ENCODE measurements around the gene CRABP2. TPM values are rescaled to one million over a fixed set of nuclear protein-coding genes. Genes with fewer than 3 reads are reported as not detected.

The CRABP2 gene
- total RNA-seq, 1 donor from 2014 or later, result 1.0 TPM

DNA sequence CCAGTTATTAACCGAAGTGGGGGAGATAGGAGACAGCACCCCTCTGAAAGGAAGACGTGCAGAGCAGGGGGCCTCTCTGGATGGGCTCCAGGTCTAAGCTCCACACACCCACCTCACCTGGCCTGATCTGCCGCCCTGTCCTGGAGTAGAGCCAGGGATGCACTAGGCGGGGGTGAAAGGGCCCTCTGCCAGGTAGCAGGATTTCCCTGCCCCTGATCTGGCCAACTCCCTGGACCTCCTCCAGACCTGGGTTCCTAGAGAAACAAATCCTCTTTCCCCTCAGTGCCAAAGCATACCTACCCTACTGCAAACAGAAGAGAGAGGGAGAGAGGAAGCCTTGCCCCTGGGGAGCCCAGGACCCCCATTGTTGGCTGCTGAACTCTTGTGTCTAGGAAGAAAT, 2.0 kb downstream of the CRABP2 start:
- Mint-ChIP-seq H3K4me3 (ENCODE audit: low read depth) (no peak overlapping the region), H3K9me3 (no peaks in the 10 kb centered on the region), H3K4me1 (ENCODE audit: low read depth) (peaks cover 13% of the 10 kb centered on the region), H3K36me3 (ENCODE audit: low read depth) (no peaks in the 10 kb centered on the region), H3K27me3 (ENCODE audit: low read depth) (peaks cover 54% of the 10 kb centered on the region), H3K27ac (no peak overlapping the region)
- intact Hi-C loops (cut with micrococcal nuclease), result no loop called here
- DNase-seq (ENCODE audit: low spot score), result no peak

DNA sequence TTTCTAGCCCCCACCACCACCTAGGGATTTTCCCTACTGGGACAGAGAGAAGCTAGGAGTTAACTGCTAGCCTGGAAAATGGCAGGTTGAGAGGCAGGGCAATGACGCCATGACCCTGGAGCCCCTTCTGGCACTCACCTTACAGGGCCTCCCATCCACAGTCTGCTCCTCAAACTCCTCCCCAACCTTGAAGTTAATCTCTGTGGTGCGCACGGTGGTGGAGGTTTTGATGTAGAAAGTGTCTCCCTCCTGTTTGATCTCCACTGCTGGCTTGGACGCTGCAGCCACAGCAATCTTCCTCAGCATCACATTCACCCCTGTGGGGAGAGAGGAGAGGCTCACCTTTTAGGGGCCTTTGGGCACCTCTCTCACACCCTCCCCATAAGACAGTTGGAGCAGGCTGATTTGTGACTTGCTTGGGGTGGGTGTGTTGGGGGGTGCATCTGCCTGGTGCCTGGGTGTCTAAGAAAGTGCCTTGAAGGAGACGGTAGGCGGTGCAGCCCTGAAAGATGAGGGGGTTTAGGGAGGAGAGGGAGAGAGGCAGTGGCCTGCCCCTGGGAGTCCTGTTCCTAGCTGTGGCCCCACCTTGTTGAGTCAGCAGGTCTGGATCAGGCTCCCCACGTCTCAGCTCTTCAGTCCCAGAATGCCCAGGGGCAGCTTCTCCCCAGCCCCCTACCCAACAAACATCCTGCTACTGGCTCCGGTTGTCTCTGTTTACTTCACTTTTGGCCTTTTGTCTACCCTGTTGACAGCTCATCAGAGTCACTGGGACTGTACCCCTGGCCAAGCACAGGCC, 4.4 kb downstream of the CRABP2 start:
- intact Hi-C loops (cut with micrococcal nuclease), result no loop called here
- no peak for DNase-seq (ENCODE audit: low spot score)
- H3K36me3 Mint-ChIP-seq (ENCODE audit: low read depth), result no peaks in the 10 kb centered on the region
- peaks cover 10% of the 10 kb centered on the region for H3K4me1 Mint-ChIP-seq (ENCODE audit: low read depth)
- no peaks in the 10 kb centered on the region for H3K9me3 Mint-ChIP-seq
- no peak overlapping the region for H3K4me3 Mint-ChIP-seq (ENCODE audit: low read depth)
- H3K27me3 Mint-ChIP-seq (ENCODE audit: low read depth), result peaks cover 44% of the 10 kb centered on the region
- H3K27ac Mint-ChIP-seq, result no peak overlapping the region

DNA sequence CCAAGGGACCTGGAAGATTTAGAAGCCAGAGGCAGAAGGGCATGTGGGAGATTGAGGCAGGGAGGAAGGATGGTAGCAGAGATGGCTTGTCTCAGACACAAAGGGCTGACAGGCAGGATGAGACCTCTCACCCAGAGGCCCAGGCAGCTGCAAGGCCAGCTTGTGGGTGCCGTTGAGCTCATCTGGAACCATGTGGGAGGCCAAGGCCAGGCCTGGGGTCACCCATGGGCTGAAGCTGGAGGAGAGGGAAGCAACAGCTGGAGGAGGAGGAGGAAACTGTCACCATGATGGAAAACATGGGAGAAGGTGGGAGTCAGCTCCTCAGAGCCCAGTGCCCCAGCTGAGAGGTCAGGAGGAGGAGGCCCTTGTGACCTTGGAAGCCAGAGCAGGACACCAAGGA, 6.4 kb downstream of the CRABP2 start:
- no peak overlapping the region for H3K4me3 Mint-ChIP-seq (ENCODE audit: low read depth)
- H3K36me3 Mint-ChIP-seq (ENCODE audit: low read depth), result no peaks in the 10 kb centered on the region
- peaks cover 33% of the 10 kb centered on the region for H3K27me3 Mint-ChIP-seq (ENCODE audit: low read depth)
- H3K27ac Mint-ChIP-seq, result no peak overlapping the region
- no peaks in the 10 kb centered on the region for H3K4me1 Mint-ChIP-seq (ENCODE audit: low read depth)
- DNase-seq (ENCODE audit: low spot score), result no peak
- no peaks in the 10 kb centered on the region for H3K9me3 Mint-ChIP-seq
- intact Hi-C loops (cut with micrococcal nuclease), result no loop called here

DNA sequence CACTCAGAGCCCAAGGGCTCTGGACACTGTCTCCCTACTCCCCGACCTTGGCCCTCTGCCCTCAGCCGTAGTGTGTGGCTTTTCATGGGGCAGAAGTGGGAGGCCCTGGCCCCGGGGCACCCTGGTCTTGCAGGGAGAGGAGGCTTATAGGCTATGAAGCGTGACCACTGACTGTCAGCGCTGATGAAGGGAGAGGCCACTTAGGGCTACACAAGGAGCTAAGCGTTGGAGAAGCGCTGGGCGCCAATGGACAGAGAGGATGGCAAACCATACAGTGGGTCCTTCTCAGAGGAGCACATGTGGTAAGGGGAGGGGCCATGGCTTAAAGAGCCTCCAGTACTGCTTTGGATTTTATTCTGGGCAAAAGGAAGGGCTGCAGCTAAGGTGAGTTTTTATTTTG, 7.9 kb downstream of the CRABP2 start:
- peaks cover 36% of the 10 kb centered on the region for H3K27me3 Mint-ChIP-seq (ENCODE audit: low read depth)
- peaks cover 2% of the 10 kb centered on the region for H3K4me1 Mint-ChIP-seq (ENCODE audit: low read depth)
- no peak for DNase-seq (ENCODE audit: low spot score)
- no peaks in the 10 kb centered on the region for H3K36me3 Mint-ChIP-seq (ENCODE audit: low read depth)
- intact Hi-C loops (cut with micrococcal nuclease), result no loop called here
- H3K4me3 Mint-ChIP-seq (ENCODE audit: low read depth), result no peak overlapping the region
- H3K27ac Mint-ChIP-seq, result no peak overlapping the region
- H3K9me3 Mint-ChIP-seq, result no peaks in the 10 kb centered on the region

DNA sequence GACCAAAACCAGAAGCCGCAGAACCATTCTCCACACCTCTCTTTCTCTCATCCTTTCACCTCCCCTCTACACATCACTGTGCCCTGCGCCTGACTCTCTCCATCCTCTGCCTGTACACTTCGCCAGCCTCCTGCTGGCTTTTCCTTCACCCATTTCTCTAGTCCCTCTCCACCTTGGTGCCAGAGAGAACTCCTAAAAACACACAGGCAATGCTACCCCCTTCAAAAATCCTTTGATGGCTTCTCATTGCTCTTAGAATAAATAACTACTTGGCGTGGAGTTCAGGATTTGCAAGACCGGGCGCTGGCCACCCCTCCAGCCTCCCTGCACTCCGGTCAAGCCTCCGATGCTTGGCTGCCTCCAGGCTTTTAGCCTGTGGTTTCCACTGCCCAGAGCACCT, 8.6 kb downstream of the CRABP2 start:
- H3K27me3 Mint-ChIP-seq (ENCODE audit: low read depth), result peaks cover 43% of the 10 kb centered on the region
- no peak overlapping the region for H3K4me3 Mint-ChIP-seq (ENCODE audit: low read depth)
- intact Hi-C loops (cut with micrococcal nuclease), result no loop called here
- H3K4me1 Mint-ChIP-seq (ENCODE audit: low read depth), result peaks cover 7% of the 10 kb centered on the region
- no peak overlapping the region for H3K27ac Mint-ChIP-seq
- no peaks in the 10 kb centered on the region for H3K36me3 Mint-ChIP-seq (ENCODE audit: low read depth)
- no peaks in the 10 kb centered on the region for H3K9me3 Mint-ChIP-seq
- no peak for DNase-seq (ENCODE audit: low spot score)

DNA sequence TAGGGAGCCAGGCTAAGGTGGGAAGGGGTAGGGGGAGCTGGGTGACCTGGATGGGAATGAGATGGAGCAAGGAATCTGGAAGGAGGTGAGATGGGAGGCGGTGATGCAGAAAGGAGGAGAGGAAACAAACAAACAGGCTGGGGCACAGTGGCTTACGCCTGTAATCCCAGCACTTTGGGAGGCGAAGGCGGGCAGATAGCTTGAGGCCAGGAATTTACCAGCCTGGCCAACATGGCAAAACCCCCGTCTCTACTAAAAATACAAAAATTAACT, 10.8 kb downstream of the CRABP2 start:
- peaks cover 56% of the 10 kb centered on the region for H3K27me3 Mint-ChIP-seq (ENCODE audit: low read depth)
- intact Hi-C loops (cut with micrococcal nuclease), result no loop called here
- no peak overlapping the region for H3K4me3 Mint-ChIP-seq (ENCODE audit: low read depth)
- H3K27ac Mint-ChIP-seq, result no peak overlapping the region
- DNase-seq (ENCODE audit: low spot score), result no peak
- no peaks in the 10 kb centered on the region for H3K36me3 Mint-ChIP-seq (ENCODE audit: low read depth)
- H3K4me1 Mint-ChIP-seq (ENCODE audit: low read depth), result peaks cover 11% of the 10 kb centered on the region
- no peaks in the 10 kb centered on the region for H3K9me3 Mint-ChIP-seq

DNA sequence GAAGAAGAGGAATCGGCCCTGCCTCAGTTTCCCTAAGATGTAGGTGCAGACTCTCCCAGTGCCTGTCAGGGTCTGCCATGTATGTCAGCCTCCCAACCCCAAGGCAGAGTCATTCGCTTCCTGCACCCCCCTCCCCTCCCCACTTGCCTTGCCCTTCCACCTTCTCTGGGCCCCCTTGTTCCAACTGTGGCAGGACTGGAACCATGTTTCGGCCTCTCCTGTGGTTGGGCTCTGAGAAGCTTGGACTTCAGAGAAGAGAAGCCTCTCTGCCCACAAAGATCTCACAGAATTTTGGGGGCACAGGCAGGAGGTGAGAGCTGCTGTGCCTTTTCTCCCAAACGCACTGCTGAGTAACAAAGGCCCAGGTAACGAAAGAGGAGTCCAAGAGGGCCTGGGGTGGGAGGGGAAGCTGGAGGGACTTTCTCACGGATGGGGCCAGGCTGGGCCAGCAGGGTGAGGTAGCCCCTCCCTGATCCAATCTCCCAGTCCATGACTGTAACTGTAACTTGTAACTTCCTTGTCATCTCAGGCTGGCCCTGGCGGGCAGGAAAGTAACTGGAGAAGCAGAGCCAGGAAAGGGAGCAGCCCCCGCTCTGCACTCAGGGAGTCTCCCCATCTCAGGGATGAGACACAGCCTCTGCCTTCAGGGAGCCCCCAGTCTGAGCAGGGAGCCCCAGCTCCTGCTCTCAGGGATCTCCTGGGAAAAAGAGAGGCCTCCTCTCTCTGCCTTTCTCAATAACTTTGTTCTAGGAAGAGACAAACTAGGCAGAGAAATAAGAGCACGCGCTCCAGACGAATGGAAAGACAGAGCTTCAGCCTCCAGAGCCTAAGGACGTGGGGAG, 11.3 kb downstream of the CRABP2 start:
- no peak for DNase-seq (ENCODE audit: low spot score)
- no peaks in the 10 kb centered on the region for H3K36me3 Mint-ChIP-seq (ENCODE audit: low read depth)
- H3K27me3 Mint-ChIP-seq (ENCODE audit: low read depth), result peaks cover 59% of the 10 kb centered on the region
- no peaks in the 10 kb centered on the region for H3K9me3 Mint-ChIP-seq
- H3K27ac Mint-ChIP-seq, result no peak overlapping the region
- H3K4me3 Mint-ChIP-seq (ENCODE audit: low read depth), result no peak overlapping the region
- H3K4me1 Mint-ChIP-seq (ENCODE audit: low read depth), result peaks cover 13% of the 10 kb centered on the region
- intact Hi-C loops (cut with micrococcal nuclease), result no loop called here

DNA sequence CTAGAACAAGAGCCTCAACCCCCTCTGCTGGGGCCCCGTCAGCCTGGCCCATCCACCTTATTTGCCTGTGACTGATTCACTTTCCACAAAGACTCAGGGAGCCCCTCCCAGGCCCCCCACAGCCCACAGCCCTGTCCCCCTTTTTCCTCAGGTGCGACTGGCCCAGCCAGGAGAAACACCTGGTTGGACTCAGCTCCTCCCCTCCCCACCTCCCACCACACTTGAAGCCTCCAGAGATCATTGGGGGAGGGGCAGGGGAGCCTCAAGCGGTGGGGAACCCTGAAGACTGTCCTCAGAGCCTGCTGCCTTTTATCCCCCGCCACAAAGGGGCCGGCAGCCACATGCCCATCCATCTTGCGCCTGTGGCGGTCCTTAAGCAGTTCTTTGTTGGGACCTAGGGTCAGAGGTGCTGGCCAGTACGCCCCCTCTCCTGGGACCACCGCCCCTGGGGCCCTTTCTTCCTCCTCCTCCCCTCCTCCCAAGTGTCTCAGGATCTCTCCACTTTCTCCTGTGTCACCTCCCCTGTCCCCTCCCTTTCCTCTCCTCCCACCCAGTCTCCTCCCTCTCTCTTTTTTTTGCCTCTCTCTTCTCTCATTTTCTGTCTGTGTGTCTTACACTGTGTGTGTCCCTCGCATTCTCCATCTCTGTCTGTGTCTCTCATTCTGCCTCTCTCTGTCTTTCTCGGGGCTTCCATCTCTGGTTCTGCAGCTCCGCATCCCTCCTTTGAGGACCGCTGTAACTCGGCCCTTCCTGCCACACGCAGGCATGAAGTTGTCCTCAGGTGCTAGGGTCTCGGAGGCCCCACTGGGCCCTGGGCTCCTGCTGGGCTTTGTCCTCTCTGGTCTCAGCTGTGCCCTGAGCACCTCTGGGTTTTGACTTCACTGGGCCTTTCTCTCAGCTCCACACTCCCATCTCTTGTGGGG, 12.2 kb downstream of the CRABP2 start:
- intact Hi-C loops (cut with micrococcal nuclease), result no loop called here
- Mint-ChIP-seq H3K4me3 (ENCODE audit: low read depth) (no peak overlapping the region), H3K36me3 (ENCODE audit: low read depth) (no peaks in the 10 kb centered on the region), H3K9me3 (no peaks in the 10 kb centered on the region), H3K27ac (no peak overlapping the region), H3K4me1 (ENCODE audit: low read depth) (peaks cover 13% of the 10 kb centered on the region), H3K27me3 (ENCODE audit: low read depth) (peaks cover 62% of the 10 kb centered on the region)
- DNase-seq (ENCODE audit: low spot score), result no peak

DNA sequence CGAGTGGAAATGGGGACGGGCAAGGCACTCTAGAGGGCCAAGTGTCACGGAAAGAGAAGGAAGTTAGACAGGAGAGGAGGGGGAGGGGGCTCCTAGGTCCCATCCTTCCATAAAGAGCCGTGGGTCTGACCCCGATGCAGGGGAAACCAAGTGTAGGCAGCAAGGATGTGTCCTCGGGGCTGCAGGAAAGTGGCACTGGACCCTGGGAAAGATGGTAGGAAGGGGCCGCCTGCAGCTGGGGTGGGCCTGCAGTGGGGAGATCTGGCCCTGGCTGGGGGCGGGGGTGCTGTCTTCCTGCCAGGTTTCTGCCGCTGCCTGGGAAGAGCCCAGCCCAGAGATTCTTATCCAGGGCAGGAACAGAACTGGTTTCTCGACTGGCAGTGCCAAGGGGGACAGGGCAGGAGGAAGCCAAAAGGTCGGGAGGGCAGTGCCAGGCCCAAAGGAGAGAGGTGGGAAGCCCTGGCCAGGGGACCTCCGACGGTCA, 12.9 kb downstream of the CRABP2 start:
- peaks cover 13% of the 10 kb centered on the region for H3K4me1 Mint-ChIP-seq (ENCODE audit: low read depth)

DNA sequence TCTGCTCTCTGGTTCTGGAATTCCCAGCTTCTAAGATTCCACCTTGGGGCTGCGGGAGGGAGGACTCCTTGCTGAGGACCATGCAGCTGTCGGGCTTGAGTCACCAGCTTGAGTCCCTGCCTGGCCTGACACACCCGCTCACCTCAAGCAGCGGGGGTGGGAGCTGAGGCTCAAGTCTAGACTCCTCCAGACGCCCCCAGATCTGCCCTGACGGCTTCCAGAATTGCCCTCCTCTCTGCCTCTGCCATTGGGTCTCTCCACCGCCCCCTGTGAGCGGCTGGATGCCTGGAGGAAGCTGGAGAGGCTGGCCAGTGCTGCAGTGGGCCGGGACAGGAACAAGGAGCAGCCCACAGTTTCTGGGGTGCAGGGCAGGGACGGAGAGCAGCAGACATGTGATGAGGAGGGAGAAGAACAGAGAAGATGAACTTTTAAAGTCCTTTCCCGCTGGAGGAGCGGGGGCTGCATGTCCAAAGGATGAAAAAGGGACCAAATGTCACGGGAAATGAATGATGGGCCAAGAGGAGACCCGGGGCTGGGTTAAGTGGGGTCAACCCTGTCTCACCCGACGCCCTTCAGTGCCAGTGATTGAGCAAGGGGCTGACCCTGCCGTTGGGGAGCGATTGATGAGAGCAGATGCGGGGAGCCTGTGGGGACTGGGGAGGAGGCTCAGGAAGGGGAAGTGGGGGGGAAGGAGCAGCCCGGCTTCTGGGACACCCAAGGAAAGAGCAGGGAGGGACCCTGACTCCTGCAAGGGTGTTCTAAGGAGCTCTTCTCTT, 13.5 kb downstream of the CRABP2 start:
- H3K27ac Mint-ChIP-seq, result no peak overlapping the region
- no peaks in the 10 kb centered on the region for H3K36me3 Mint-ChIP-seq (ENCODE audit: low read depth)
- peaks cover 56% of the 10 kb centered on the region for H3K27me3 Mint-ChIP-seq (ENCODE audit: low read depth)
- no peak for DNase-seq (ENCODE audit: low spot score)
- H3K4me3 Mint-ChIP-seq (ENCODE audit: low read depth), result no peak overlapping the region
- intact Hi-C loops (cut with micrococcal nuclease), result no loop called here
- H3K4me1 Mint-ChIP-seq (ENCODE audit: low read depth), result peaks cover 13% of the 10 kb centered on the region
- no peaks in the 10 kb centered on the region for H3K9me3 Mint-ChIP-seq

More for the DNA sequence above, 12.9 kb downstream of the CRABP2 start:
- no peak for DNase-seq (ENCODE audit: low spot score)
- no peak overlapping the region for H3K27ac Mint-ChIP-seq
- H3K36me3 Mint-ChIP-seq (ENCODE audit: low read depth), result no peaks in the 10 kb centered on the region
- intact Hi-C loops (cut with micrococcal nuclease), result no loop called here
- no peaks in the 10 kb centered on the region for H3K9me3 Mint-ChIP-seq
- no peak overlapping the region for H3K4me3 Mint-ChIP-seq (ENCODE audit: low read depth)
- peaks cover 61% of the 10 kb centered on the region for H3K27me3 Mint-ChIP-seq (ENCODE audit: low read depth)

DNA sequence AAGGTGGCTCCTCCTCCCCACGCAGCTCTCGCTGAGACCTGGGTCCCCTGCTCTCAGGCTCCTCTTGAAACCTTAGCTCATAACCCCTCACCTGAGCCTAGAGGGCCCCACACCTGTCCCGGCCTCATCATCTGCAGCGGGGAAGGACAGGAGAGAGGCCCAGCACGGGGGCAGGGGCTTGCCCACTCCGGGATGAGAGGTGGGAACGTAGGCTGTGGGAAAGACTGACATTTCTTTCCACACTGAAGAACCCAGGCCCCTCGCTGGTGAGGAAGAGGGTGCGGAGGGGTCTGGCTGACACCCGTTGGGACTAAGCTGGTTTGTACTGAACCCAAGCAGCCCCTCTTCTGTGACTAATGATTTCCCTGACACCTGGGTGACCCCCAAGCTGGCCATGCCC, 14.2 kb downstream of the CRABP2 start:
- Mint-ChIP-seq H3K27me3 (ENCODE audit: low read depth) (peaks cover 54% of the 10 kb centered on the region), H3K4me3 (ENCODE audit: low read depth) (no peak overlapping the region), H3K27ac (no peak overlapping the region), H3K9me3 (no peaks in the 10 kb centered on the region), H3K36me3 (ENCODE audit: low read depth) (no peaks in the 10 kb centered on the region), H3K4me1 (ENCODE audit: low read depth) (peaks cover 13% of the 10 kb centered on the region)
- no peak for DNase-seq (ENCODE audit: low spot score)
- intact Hi-C loops (cut with micrococcal nuclease), result no loop called here

DNA sequence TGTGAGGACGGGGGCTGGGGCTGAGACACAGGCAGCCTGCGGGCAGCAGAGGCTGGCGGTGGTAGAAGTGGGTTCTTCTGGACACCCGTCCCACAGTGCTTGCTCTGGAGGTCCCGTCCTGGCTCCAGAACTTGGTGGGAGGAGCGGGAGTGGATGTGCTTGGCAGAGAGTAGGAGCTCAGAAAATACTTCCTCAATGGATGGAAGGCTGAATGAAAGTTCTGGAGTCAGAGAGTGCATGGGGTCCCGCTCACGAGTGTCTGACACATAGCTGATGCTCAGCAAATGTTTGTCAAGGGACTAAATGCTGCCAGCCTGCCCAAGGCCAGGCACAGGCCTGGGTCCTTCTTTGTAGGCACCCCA, 14.7 kb downstream of the CRABP2 start:
- no peak overlapping the region for H3K27ac Mint-ChIP-seq
- no peak for DNase-seq (ENCODE audit: low spot score)
- intact Hi-C loops (cut with micrococcal nuclease), result no loop called here
- H3K4me3 Mint-ChIP-seq (ENCODE audit: low read depth), result no peak overlapping the region
- peaks cover 13% of the 10 kb centered on the region for H3K4me1 Mint-ChIP-seq (ENCODE audit: low read depth)
- no peaks in the 10 kb centered on the region for H3K9me3 Mint-ChIP-seq
- peaks cover 54% of the 10 kb centered on the region for H3K27me3 Mint-ChIP-seq (ENCODE audit: low read depth)
- no peaks in the 10 kb centered on the region for H3K36me3 Mint-ChIP-seq (ENCODE audit: low read depth)
